GM12891 (cell line): ENCODE measurements around the gene SMO.

ENCODE experiments used
- PAX5 ChIP-seq: IDR thresholded peaks from 2 replicates; pipeline ENCODE4 v1.6.1; 2011; ENCODE audit warnings: low read length, moderate library complexity, mild to moderate bottlenecking; ENCODE audit not compliant: insufficient read depth, severe bottlenecking
- POLR2A ChIP-seq: IDR thresholded peaks from 2 replicates; pipeline ENCODE4 v1.6.1; 2011; ENCODE audit warnings: low read depth, low read length, control low read depth
- POLR2AphosphoS5 ChIP-seq: IDR thresholded peaks from 2 replicates; pipeline ENCODE4 v1.6.1; 2011; ENCODE audit warnings: low read depth, low read length, control low read depth
- SPI1 ChIP-seq: IDR thresholded peaks from 2 replicates; pipeline ENCODE4 v1.6.1; 2011; ENCODE audit warnings: low read depth, low read length, control low read depth
- TAF1 ChIP-seq: IDR thresholded peaks from 2 replicates; pipeline ENCODE4 v1.6.1; 2011; ENCODE audit warnings: low read depth, low read length, control low read depth

DNA sequence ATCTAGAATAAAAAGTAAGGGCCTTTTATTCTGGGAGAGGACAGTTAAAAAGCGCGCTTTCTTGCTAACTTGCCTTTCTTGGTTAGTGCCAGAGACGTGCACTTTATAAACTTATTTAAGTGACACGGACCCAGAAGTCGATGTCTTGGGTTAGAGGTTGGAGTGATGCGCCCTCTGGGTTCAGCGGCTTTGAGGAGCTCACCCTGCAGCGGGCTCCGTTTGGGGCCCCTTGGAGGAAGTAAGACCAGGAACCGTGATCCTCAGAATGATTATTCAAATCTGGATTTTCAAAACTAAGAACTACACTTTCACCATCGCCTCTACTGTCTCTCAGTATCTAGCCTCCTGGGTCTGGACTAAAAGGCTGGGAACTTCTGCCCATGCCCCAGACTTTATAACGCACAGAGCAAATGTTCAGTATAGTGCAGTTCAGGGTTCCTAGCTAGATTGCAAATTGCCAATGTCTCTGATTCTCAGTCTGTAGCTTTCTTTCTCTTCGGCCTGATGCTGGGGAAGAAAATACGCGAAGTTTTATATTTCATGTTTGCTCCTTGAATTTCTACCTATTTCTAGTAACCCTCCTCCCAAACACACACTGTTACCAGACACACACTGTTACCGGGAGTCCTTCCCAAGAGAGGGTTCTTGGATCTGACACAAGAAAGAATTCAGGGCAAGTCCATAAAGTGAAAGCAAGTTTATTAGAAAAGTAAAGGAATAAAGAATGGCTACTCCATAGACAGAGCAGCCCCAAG is 18.6 kb upstream of the SMO start:
- TF ChIP-seq POLR2A (peak; percentile 43; the same call in 1 of the 2 replicates), POLR2AphosphoS5 (peak; percentile 72), SPI1 (no peak), TAF1 (peak; percentile 18; the same call in 1 of the 2 replicates), PAX5 (no peak)
